Astrocyte (in vitro differentiated cells and primary cell): Measurements from ENCODE around the gene TARP.
"Not testable (repeated sequence)": the region's sequence is repeated elsewhere in the genome, so short reads cannot be mapped to it uniquely, and the experiment has no call there.

Experiments used
- EZH2 ChIP-seq: IDR thresholded peaks from 2 replicates; pipeline ENCODE4 v1.6.1; 2012; ENCODE audit warnings: mild to moderate bottlenecking, low read length, inconsistent platforms; ENCODE audit not compliant: insufficient read depth
- TF ChIP-seq, protein P1 (sequence below): IDR thresholded peaks from 2 replicates; pipeline ENCODE4 v1.5.1; 2011; ENCODE audit warnings: low read depth, mild to moderate bottlenecking, inconsistent platforms, low read length, moderate library complexity; ENCODE audit not compliant: insufficient read depth

DNA sequence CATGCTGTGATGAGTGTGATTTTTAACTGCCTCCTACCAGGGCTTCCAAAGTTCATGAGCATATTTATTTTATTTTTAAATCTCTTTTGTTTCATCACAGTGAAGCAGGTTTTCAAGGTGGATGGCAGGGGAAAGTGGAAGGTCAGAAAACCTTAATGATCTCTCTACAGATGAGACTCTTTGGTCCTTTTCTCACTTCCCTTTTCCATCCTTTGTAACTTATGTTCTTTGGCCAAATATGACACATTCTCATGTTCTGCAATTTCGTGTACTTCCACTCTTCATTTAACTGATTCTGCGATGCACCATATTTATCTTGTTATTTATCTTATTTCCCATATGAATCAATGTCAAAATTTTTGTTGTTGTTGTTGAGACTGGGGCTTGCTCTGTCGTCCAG, 23.6 kb downstream of the TARP start:
- TF ChIP-seq, protein P1, sequence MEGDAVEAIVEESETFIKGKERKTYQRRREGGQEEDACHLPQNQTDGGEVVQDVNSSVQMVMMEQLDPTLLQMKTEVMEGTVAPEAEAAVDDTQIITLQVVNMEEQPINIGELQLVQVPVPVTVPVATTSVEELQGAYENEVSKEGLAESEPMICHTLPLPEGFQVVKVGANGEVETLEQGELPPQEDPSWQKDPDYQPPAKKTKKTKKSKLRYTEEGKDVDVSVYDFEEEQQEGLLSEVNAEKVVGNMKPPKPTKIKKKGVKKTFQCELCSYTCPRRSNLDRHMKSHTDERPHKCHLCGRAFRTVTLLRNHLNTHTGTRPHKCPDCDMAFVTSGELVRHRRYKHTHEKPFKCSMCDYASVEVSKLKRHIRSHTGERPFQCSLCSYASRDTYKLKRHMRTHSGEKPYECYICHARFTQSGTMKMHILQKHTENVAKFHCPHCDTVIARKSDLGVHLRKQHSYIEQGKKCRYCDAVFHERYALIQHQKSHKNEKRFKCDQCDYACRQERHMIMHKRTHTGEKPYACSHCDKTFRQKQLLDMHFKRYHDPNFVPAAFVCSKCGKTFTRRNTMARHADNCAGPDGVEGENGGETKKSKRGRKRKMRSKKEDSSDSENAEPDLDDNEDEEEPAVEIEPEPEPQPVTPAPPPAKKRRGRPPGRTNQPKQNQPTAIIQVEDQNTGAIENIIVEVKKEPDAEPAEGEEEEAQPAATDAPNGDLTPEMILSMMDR, result not testable (repeated sequence)
- TF ChIP-seq EZH2, result not testable (repeated sequence)
